ENCODE results near the gene MEIS1.

GRCh38 chr2:66523377-66523969 lies 88.5 kb downstream of the MEIS1 start:
- TF ChIP-seq CTCF (IDR thresholded peaks at IDR 0.05): no peak
- TF ChIP-seq POLR2A (IDR thresholded peaks at IDR 0.05): no peak
